Activated T-helper 1 cell treated with Interleukin-2 at 50 U/mL for 16 hours (primary cell): ENCODE data around the gene COL20A1.
"Not testable (repeated sequence)": the region's sequence is repeated elsewhere in the genome, so short reads cannot be mapped to it uniquely, and the experiment has no call there.

Source experiments
- DNase-seq: peaks from one replicate; pipeline ENCODE4 v3.0.0-alpha.2; 2020; ENCODE audit warnings: low read depth

COL20A1 gene

GRCh38 chr20:63291811-63292210, 1.2 kb upstream of the COL20A1 start:
- DNase-seq, result no peak

GRCh38 chr20:63292292-63292701, 689 bp upstream of the COL20A1 start:
- no peak for DNase-seq

- DNase-seq, result no peak
Observed at GRCh38 chr20:63293456-63293855, 470 bp downstream of the COL20A1 start.

- no peak for DNase-seq
Observed at GRCh38 chr20:63293871-63294535, 1.0 kb downstream of the COL20A1 start.

GRCh38 chr20:63294536-63294900, 1.5 kb downstream of the COL20A1 start:
- DNase-seq, result no peak

GRCh38 chr20:63295018-63295417, 2.0 kb downstream of the COL20A1 start:
- DNase-seq, result no peak

- DNase-seq, result no peak
Observed at GRCh38 chr20:63295422-63295821, 2.4 kb downstream of the COL20A1 start.

GRCh38 chr20:63295846-63296245, 2.9 kb downstream of the COL20A1 start:
- DNase-seq, result no peak

- no peak for DNase-seq
Observed at GRCh38 chr20:63296531-63297299, 3.7 kb downstream of the COL20A1 start.

- no peak for DNase-seq
Observed at GRCh38 chr20:63297371-63297781, 4.4 kb downstream of the COL20A1 start.

- DNase-seq, result no peak
Observed at GRCh38 chr20:63297796-63298572, 5.0 kb downstream of the COL20A1 start.

- no peak for DNase-seq
Observed at GRCh38 chr20:63298731-63299312, 5.8 kb downstream of the COL20A1 start.

GRCh38 chr20:63301671-63302070, 8.7 kb downstream of the COL20A1 start:
- no peak for DNase-seq

GRCh38 chr20:63303095-63303666, 10.2 kb downstream of the COL20A1 start:
- no peak for DNase-seq

- DNase-seq, result no peak
Observed at GRCh38 chr20:63305393-63305792, 12.4 kb downstream of the COL20A1 start.

GRCh38 chr20:63305933-63306672, 13.1 kb downstream of the COL20A1 start:
- not testable (repeated sequence) for DNase-seq

- no peak for DNase-seq
Observed at GRCh38 chr20:63306673-63307537, 13.9 kb downstream of the COL20A1 start.

GRCh38 chr20:63307538-63308217, 14.7 kb downstream of the COL20A1 start:
- DNase-seq, result no peak

- no peak for DNase-seq
Observed at GRCh38 chr20:63308218-63308911, 15.4 kb downstream of the COL20A1 start.
